Mesendoderm (in vitro differentiated cells): ENCODE results near the gene CASP5.
"Not testable (repeated sequence)": the region's sequence is repeated elsewhere in the genome, so short reads cannot be mapped to it uniquely, and the experiment has no call there.

Experiments
- DNase-seq: peaks from one replicate; pipeline ENCODE4 v3.0.0; 2013
- H2AK5ac ChIP-seq: 2 replicates; pipeline ENCODE4 v1.6.1; 2013; ENCODE audit warnings: low read length, inconsistent platforms
- H2BK120ac ChIP-seq: 2 replicates; pipeline ENCODE4 v1.6.1; 2013; ENCODE audit warnings: low read depth, mild to moderate bottlenecking, low read length, moderate library complexity, mixed read lengths
- H2BK15ac ChIP-seq: replicated peaks from 2 replicates; pipeline ENCODE4 v1.6.1; 2013; ENCODE audit warnings: low read depth, mild to moderate bottlenecking, moderate library complexity
- H2BK5ac ChIP-seq: 2 replicates; pipeline ENCODE4 v1.6.1; 2013; ENCODE audit warnings: low read length, inconsistent platforms
- H3K18ac ChIP-seq: 2 replicates; pipeline ENCODE4 v1.6.1; 2013; ENCODE audit warnings: mild to moderate bottlenecking, low read length, mixed read lengths
- H3K23ac ChIP-seq: one replicate; pipeline ENCODE4 v1.6.1; 2013; ENCODE audit warnings: low read length
- H3K27ac ChIP-seq: 2 replicates; pipeline ENCODE4 v1.5.1; 2013; ENCODE audit warnings: low read depth, mild to moderate bottlenecking, inconsistent platforms, low read length, moderate library complexity
- H3K27me3 ChIP-seq: 2 replicates; pipeline ENCODE4 v1.6.1; 2013; ENCODE audit warnings: low read length, control low read depth, mild to moderate bottlenecking, inconsistent platforms; ENCODE audit not compliant: insufficient read depth, poor library complexity
- H3K36me3 ChIP-seq: 2 replicates; pipeline ENCODE4 v1.6.1; 2013; ENCODE audit warnings: low read length, inconsistent platforms; ENCODE audit not compliant: control insufficient read depth, insufficient read depth
- H3K4ac ChIP-seq: one replicate; pipeline ENCODE4 v1.6.1; 2013; ENCODE audit warnings: low read depth, mild to moderate bottlenecking, low read length, moderate library complexity
- H3K4me1 ChIP-seq: 2 replicates; pipeline ENCODE4 v1.6.1; 2013; ENCODE audit warnings: low read depth, low read length, inconsistent platforms; ENCODE audit not compliant: control insufficient read depth
- H3K4me2 ChIP-seq: 2 replicates; pipeline ENCODE4 v1.6.1; 2013; ENCODE audit warnings: low read length
- H3K4me3 ChIP-seq: 2 replicates; pipeline ENCODE4 v1.5.1; 2013; ENCODE audit warnings: mild to moderate bottlenecking, low read length
- H3K56ac ChIP-seq: one replicate; pipeline ENCODE4 v1.6.1; 2013; ENCODE audit warnings: low read length
- H3K79me1 ChIP-seq: 2 replicates; pipeline ENCODE4 v1.6.1; 2013; ENCODE audit warnings: low read length, inconsistent platforms
- H3K79me2 ChIP-seq: 2 replicates; pipeline ENCODE4 v1.6.1; 2013; ENCODE audit warnings: mild to moderate bottlenecking, low read length; ENCODE audit not compliant: control insufficient read depth, insufficient read depth
- H3K9ac ChIP-seq: 2 replicates; pipeline ENCODE4 v1.6.1; 2013; ENCODE audit warnings: low read length, inconsistent platforms
- H4K5ac ChIP-seq: one replicate; pipeline ENCODE4 v1.6.1; 2013; ENCODE audit warnings: low read length
- H4K8ac ChIP-seq: one replicate; pipeline ENCODE4 v1.6.1; 2013; ENCODE audit warnings: low read depth, mild to moderate bottlenecking, control low read depth, low read length, moderate library complexity
- WGBS: extraction: QIAGEN DNeasy Blood & Tissue Kit; methylation state at CpG from one replicate; pipeline ENCODE4 v1.1.7; 2013; ENCODE audit warnings: low lambda C conversion rate, missing lambda C conversion rate; ENCODE audit not compliant: insufficient coverage; ENCODE audit errors: extremely low coverage; 5-methylcytosine and 5-hydroxymethylcytosine counted together

CASP5 gene

DNA sequence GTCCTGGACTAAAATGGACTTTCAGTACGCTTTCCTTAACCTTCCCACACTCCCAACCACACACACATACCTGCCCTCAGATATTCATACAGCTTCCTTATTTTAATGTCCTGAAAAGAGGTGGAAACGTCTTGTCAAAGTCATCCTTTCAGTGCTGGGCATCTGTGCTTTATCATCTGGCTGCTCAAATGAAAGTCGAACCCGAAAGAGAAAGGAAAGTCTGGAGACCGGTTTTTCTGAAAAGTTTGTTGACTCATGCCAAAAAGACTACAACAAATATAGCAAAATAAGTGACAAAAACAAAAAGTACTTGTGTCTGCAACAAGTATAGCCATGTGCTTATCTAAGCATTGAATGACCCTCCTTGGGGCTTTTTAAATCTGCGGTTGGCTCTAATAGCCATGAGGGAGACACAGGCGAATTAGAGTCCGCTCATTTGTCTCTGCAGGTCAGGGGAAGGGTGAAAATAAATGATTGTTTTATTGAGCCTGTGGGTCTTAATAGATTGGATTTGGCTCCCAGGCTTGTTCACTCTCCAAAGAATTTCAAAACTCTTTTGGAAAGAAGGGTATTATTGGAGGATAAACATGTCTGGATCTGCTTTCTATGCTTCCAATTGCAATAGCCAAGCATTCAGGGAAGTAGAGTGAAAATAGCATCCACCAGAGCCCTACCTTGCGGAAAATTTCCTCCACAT lies 40.4 kb upstream of the CASP5 start:
- not testable (repeated sequence) for H2BK120ac ChIP-seq, H3K79me1 ChIP-seq, H3K27ac ChIP-seq, H3K4ac ChIP-seq, H3K23ac ChIP-seq, H3K36me3 ChIP-seq, H3K4me2 ChIP-seq, H4K5ac ChIP-seq, H2BK5ac ChIP-seq, H3K79me2 ChIP-seq, DNase-seq, H2BK15ac ChIP-seq, H3K4me3 ChIP-seq, H3K18ac ChIP-seq, H2AK5ac ChIP-seq, H4K8ac ChIP-seq, H3K9ac ChIP-seq, H3K56ac ChIP-seq, H3K4me1 ChIP-seq, H3K27me3 ChIP-seq
- no CpG with 5 or more reads among the region's 9 CpGs for WGBS

GRCh38 chr11:105057432-105057831 lies 34.5 kb upstream of the CASP5 start:
- WGBS = no CpG with 5 or more reads among the region's 4 CpGs

GRCh38 chr11:105056446-105056845 lies 33.5 kb upstream of the CASP5 start:
- Histone ChIP-seq H4K8ac (no peak overlapping the region), H3K79me1 (no peaks in the 10 kb centered on the region), H3K79me2 (no peaks in the 10 kb centered on the region), H3K4me1 (no peaks in the 10 kb centered on the region), H3K4me2 (no peak overlapping the region), H4K5ac (no peak overlapping the region), H3K4ac (no peak overlapping the region), H2AK5ac (no peak overlapping the region), H3K23ac (no peak overlapping the region), H3K36me3 (no peaks in the 10 kb centered on the region), H3K4me3 (no peak overlapping the region), H3K27ac (no peak overlapping the region), H3K9ac (no peak overlapping the region), H3K27me3 (no peaks in the 10 kb centered on the region), H3K18ac (no peak overlapping the region), H2BK120ac (no peak overlapping the region), H2BK15ac (no peak overlapping the region), H2BK5ac (no peak overlapping the region), H3K56ac (no peak overlapping the region)
- no CpG with 5 or more reads among the region's 1 CpG for WGBS
- no peak for DNase-seq

More at GRCh38 chr11:105057432-105057831, 34.5 kb upstream of the CASP5 start:
- Histone ChIP-seq H2BK120ac (no peak overlapping the region), H3K23ac (no peak overlapping the region), H3K27ac (no peak overlapping the region), H3K4me3 (no peak overlapping the region), H3K4ac (no peak overlapping the region), H3K27me3 (no peaks in the 10 kb centered on the region), H3K9ac (no peak overlapping the region), H3K36me3 (no peaks in the 10 kb centered on the region), H2AK5ac (no peak overlapping the region), H3K56ac (no peak overlapping the region), H3K4me2 (no peak overlapping the region), H2BK5ac (no peak overlapping the region), H2BK15ac (no peak overlapping the region), H4K5ac (no peak overlapping the region), H3K79me1 (no peaks in the 10 kb centered on the region), H3K18ac (no peak overlapping the region), H3K4me1 (no peaks in the 10 kb centered on the region), H4K8ac (no peak overlapping the region), H3K79me2 (no peaks in the 10 kb centered on the region)
- DNase-seq = no peak

GRCh38 chr11:105054723-105055493 lies 31.9 kb upstream of the CASP5 start:
- H3K79me1 ChIP-seq = no peaks in the 10 kb centered on the region
- no CpG with 5 or more reads among the region's 2 CpGs for WGBS
- no peaks in the 10 kb centered on the region for H3K79me2 ChIP-seq
- H2BK5ac ChIP-seq = no peak overlapping the region
- H3K4ac ChIP-seq = no peak overlapping the region
- H3K4me2 ChIP-seq = no peak overlapping the region
- no peak for DNase-seq
- H3K27me3 ChIP-seq = no peaks in the 10 kb centered on the region
- H3K23ac ChIP-seq = no peak overlapping the region
- no peak overlapping the region for H4K8ac ChIP-seq
- H3K27ac ChIP-seq = no peak overlapping the region
- no peaks in the 10 kb centered on the region for H3K4me1 ChIP-seq
- H3K9ac ChIP-seq = no peak overlapping the region
- H2BK120ac ChIP-seq = no peak overlapping the region
- no peak overlapping the region for H4K5ac ChIP-seq
- H3K18ac ChIP-seq = no peak overlapping the region
- no peak overlapping the region for H3K4me3 ChIP-seq
- no peak overlapping the region for H2AK5ac ChIP-seq
- no peak overlapping the region for H3K56ac ChIP-seq
- H3K36me3 ChIP-seq = no peaks in the 10 kb centered on the region
- no peak overlapping the region for H2BK15ac ChIP-seq

DNA sequence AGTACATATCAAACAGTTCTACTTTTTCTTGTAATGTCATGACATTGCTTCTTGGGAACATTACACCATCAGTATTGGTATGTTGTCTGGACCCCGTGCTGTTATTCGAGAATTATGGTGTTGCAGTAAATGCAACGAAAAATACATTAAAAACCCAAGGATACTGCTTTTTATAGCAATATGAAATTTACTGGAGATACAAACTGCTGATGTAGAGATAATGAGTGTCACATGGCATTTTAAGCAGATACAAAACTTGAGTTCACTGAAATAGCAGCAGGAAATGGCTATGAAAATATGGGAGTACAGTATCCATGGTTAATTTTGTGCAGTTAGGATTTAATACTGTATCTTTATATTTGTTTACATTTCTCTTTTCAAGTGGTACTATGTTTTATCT lies 29.5 kb upstream of the CASP5 start:
- Histone ChIP-seq H2BK5ac (no peak overlapping the region), H3K4me1 (no peaks in the 10 kb centered on the region), H3K79me1 (no peaks in the 10 kb centered on the region), H4K5ac (no peak overlapping the region), H3K23ac (no peak overlapping the region), H4K8ac (no peak overlapping the region), H3K4me2 (no peak overlapping the region), H3K27me3 (no peaks in the 10 kb centered on the region), H2AK5ac (no peak overlapping the region), H3K56ac (no peak overlapping the region), H3K4me3 (no peak overlapping the region), H3K4ac (no peak overlapping the region), H3K9ac (no peak overlapping the region), H3K27ac (no peak overlapping the region), H2BK15ac (no peak overlapping the region), H2BK120ac (no peak overlapping the region), H3K18ac (no peak overlapping the region), H3K36me3 (no peaks in the 10 kb centered on the region), H3K79me2 (no peaks in the 10 kb centered on the region)
- no CpG with 5 or more reads among the region's 3 CpGs for WGBS
- DNase-seq = no peak
